DOHH2 (cell line): ENCODE data around the gene STRA8.

ENCODE experiments used
- H3F3A ChIP-seq: fragments of 200-600 bp; sonication (generic), shearing (Covaris generic); 2 replicates; pipeline ENCODE4 v1.6.0; 2016; ENCODE audit warnings: antibody characterized with exemption, mild to moderate bottlenecking; ENCODE audit not compliant: control insufficient read depth, insufficient read depth
- H3K27ac ChIP-seq: fragments of 200-600 bp; sonication (generic); 2 replicates; pipeline ENCODE4 v1.5.1; 2014; ENCODE audit warnings: low read depth, mild to moderate bottlenecking, low read length, moderate library complexity
- H3K27me3 ChIP-seq: fragments of 200-600 bp; sonication (generic); 2 replicates; pipeline ENCODE4 v1.6.1; 2014; ENCODE audit warnings: mild to moderate bottlenecking, low read length, mixed read lengths; ENCODE audit not compliant: control insufficient read depth
- H3K36me3 ChIP-seq: fragments of 200-600 bp; sonication (generic); 2 replicates; pipeline ENCODE4 v1.6.1; 2014; ENCODE audit warnings: mild to moderate bottlenecking, low read length, moderate library complexity, mixed read lengths; ENCODE audit not compliant: control insufficient read depth
- H3K4me1 ChIP-seq: fragments of 200-600 bp; sonication (generic); 2 replicates; pipeline ENCODE4 v1.6.1; 2014; ENCODE audit warnings: mild to moderate bottlenecking, low read length, mixed read lengths; ENCODE audit not compliant: control insufficient read depth
- H3K4me2 ChIP-seq: fragments of 200-600 bp; sonication (generic); 2 replicates; pipeline ENCODE4 v1.6.0; 2014; ENCODE audit warnings: mild to moderate bottlenecking, low read length, moderate library complexity
- H3K4me3 ChIP-seq: fragments of 200-600 bp; sonication (generic); 2 replicates; pipeline ENCODE4 v1.5.1; 2014; ENCODE audit warnings: mild to moderate bottlenecking, low read length, mixed read lengths
- H3K79me2 ChIP-seq: fragments of 200-600 bp; sonication (generic); 2 replicates; pipeline ENCODE4 v1.6.1; 2014; ENCODE audit warnings: mild to moderate bottlenecking, low read length, mixed read lengths; ENCODE audit not compliant: control insufficient read depth
- H3K9me2 ChIP-seq: fragments of 200-600 bp; sonication (generic); replicated peaks from 2 replicates; pipeline ENCODE4 v1.6.1; 2014; ENCODE audit warnings: mild to moderate bottlenecking, low read length, mixed read lengths; ENCODE audit not compliant: control insufficient read depth
- H3K9me3 ChIP-seq: fragments of 200-600 bp; sonication (generic); 2 replicates; pipeline ENCODE4 v1.6.1; 2014; ENCODE audit warnings: antibody characterized with exemption, low read length, mixed read lengths; ENCODE audit not compliant: control insufficient read depth, insufficient read depth
- H4K20me1 ChIP-seq: fragments of 200-600 bp; sonication (generic); 2 replicates; pipeline ENCODE4 v1.6.0; 2014; ENCODE audit warnings: low read depth, mild to moderate bottlenecking, antibody characterized with exemption, low read length, moderate library complexity; ENCODE audit not compliant: control insufficient read depth, insufficient read depth
- EZH2phosphoT487 ChIP-seq: fragments of 200-600 bp; sonication (generic); IDR thresholded peaks from 2 replicates; pipeline ENCODE4 v1.6.1; 2017; ENCODE audit warnings: borderline replicate concordance, mild to moderate bottlenecking, antibody characterized with exemption, low read length, moderate library complexity, mixed read lengths
- TF ChIP-seq, protein P1 (sequence below): fragments of 200-600 bp; sonication (generic); IDR thresholded peaks from one replicate; pipeline ENCODE4 v1.5.1; 2014; ENCODE audit warnings: antibody characterized with exemption, mild to moderate bottlenecking, low read depth, low read length; ENCODE audit not compliant: poor library complexity, severe bottlenecking

Gene STRA8

GRCh38 chr7:135263321-135263970 lies 29.8 kb downstream of the STRA8 start:
- H4K20me1 ChIP-seq: no peaks in the 10 kb centered on the region
- H3F3A ChIP-seq: no peaks in the 10 kb centered on the region
- 0 out of 2 replicates have a peak, but pooled peaks cover 2% of the 10 kb centered on the region for H3K27me3 ChIP-seq
- H3K4me3 ChIP-seq: no peak overlapping the region
- H3K4me2 ChIP-seq: no peak overlapping the region
- H3K9me3 ChIP-seq: peaks cover 16% of the 10 kb centered on the region
- no peaks in the 10 kb centered on the region for H3K79me2 ChIP-seq
- H3K9me2 ChIP-seq: no peaks in the 10 kb centered on the region
- H3K36me3 ChIP-seq: no peaks in the 10 kb centered on the region
- TF ChIP-seq EZH2phosphoT487: no peak
- TF ChIP-seq, protein P1, sequence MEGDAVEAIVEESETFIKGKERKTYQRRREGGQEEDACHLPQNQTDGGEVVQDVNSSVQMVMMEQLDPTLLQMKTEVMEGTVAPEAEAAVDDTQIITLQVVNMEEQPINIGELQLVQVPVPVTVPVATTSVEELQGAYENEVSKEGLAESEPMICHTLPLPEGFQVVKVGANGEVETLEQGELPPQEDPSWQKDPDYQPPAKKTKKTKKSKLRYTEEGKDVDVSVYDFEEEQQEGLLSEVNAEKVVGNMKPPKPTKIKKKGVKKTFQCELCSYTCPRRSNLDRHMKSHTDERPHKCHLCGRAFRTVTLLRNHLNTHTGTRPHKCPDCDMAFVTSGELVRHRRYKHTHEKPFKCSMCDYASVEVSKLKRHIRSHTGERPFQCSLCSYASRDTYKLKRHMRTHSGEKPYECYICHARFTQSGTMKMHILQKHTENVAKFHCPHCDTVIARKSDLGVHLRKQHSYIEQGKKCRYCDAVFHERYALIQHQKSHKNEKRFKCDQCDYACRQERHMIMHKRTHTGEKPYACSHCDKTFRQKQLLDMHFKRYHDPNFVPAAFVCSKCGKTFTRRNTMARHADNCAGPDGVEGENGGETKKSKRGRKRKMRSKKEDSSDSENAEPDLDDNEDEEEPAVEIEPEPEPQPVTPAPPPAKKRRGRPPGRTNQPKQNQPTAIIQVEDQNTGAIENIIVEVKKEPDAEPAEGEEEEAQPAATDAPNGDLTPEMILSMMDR: no peak
- no peak overlapping the region for H3K27ac ChIP-seq
- H3K4me1 ChIP-seq: no peaks in the 10 kb centered on the region

DNA sequence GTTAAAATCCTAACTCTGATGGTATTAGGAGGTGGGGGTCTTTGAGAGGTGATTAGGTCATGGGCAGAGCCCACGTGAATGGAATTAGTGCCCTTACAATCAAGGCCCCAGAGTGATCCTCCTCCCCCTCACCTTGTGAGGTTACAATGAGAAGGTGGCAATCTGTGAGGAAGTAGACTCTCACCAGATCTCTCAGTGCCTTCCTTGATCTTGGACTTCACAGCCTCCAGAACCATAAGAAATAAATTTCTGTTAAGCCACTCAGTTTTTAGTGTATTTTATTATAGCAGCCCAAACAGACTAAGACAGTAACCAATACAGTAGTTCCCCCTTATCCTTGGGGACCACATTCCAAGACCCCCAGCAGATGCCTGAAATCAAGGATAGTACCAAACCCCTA lies 32.0 kb downstream of the STRA8 start:
- Histone ChIP-seq H3K9me3 (peaks cover 16% of the 10 kb centered on the region), H3K4me3 (no peak overlapping the region), H3K4me1 (no peaks in the 10 kb centered on the region), H3K27ac (no peak overlapping the region), H4K20me1 (no peaks in the 10 kb centered on the region), H3K27me3 (0 out of 2 replicates have a peak, but pooled peaks cover 2% of the 10 kb centered on the region), H3K36me3 (no peaks in the 10 kb centered on the region), H3K4me2 (no peak overlapping the region), H3F3A (no peaks in the 10 kb centered on the region), H3K79me2 (no peaks in the 10 kb centered on the region), H3K9me2 (no peaks in the 10 kb centered on the region)
- TF ChIP-seq, protein P1: no peak
- TF ChIP-seq EZH2phosphoT487: no peak

DNA sequence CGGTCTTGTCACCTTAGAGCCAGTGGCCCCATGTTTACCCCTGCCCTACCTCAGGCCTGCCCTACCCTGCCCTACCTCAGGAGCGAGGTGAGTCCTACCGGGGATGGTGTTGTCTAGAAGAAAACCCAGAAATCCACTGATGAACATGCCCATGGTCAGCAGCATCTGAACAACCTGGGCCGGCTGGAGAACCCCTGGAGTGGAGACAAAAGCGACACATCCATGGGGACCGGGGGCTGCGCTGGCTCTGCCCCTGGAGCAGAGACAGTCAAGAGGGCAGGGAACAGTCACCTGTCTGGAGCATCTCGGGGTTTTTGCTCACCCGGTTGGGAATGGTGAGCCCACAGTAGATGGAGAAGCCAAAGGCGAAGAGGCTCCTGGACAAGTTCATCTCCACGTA lies 36.3 kb downstream of the STRA8 start:
- no peak overlapping the region for H3K27ac ChIP-seq
- H3K9me2 ChIP-seq: no peaks in the 10 kb centered on the region
- no peak for TF ChIP-seq EZH2phosphoT487
- TF ChIP-seq, protein P1: no peak
- H4K20me1 ChIP-seq: no peaks in the 10 kb centered on the region
- H3K36me3 ChIP-seq: no peaks in the 10 kb centered on the region
- H3K79me2 ChIP-seq: no peaks in the 10 kb centered on the region
- no peaks in the 10 kb centered on the region for H3K4me1 ChIP-seq
- H3K27me3 ChIP-seq: no peaks in the 10 kb centered on the region
- H3F3A ChIP-seq: no peaks in the 10 kb centered on the region
- H3K4me2 ChIP-seq: no peak overlapping the region
- H3K4me3 ChIP-seq: no peak overlapping the region
- H3K9me3 ChIP-seq: peaks cover under 1% of the 10 kb centered on the region; the same call in 1 of the 2 replicates
